AG04450 (cell line): Measurements from ENCODE around the gene RALGPS1. TPM values are rescaled to one million over a fixed set of nuclear protein-coding genes. Genes with fewer than 3 reads are reported as not detected.

Experiments used
- CTCF ChIA-PET: fragments of 300-600, 350-600 bp; formaldehyde crosslinking; extraction: SDS; loops from one replicate; lab custom pipeline; 2022; ENCODE audit warnings: antibody characterized with exemption, inconsistent platforms; lab: Charles Lee
- POLR2A ChIA-PET: fragments of 350-600 bp; formaldehyde crosslinking; extraction: SDS; loops from one replicate; lab custom pipeline; 2021; ENCODE audit warnings: antibody characterized with exemption, inconsistent platforms; lab: Yijun Ruan, JAX
- DNase-seq: peaks from one replicate; pipeline ENCODE4 v3.0.0-alpha.2; 2011; ENCODE audit warnings: low read depth, low spot score
- H3K27ac ChIP-seq: one replicate; pipeline ENCODE4 v1.5.1; 2012; ENCODE audit warnings: low read depth, low read length, control low read depth
- H3K27me3 ChIP-seq: one replicate; pipeline ENCODE4 v1.6.0; 2012; ENCODE audit warnings: low read length; ENCODE audit not compliant: control insufficient read depth, insufficient read depth
- H3K4me3 ChIP-seq: 2 replicates; pipeline ENCODE4 v1.5.1; 2011; ENCODE audit warnings: mild to moderate bottlenecking, low read depth, low read length, control low read depth
- H3K9me3 ChIP-seq: 2 replicates; pipeline ENCODE4 v1.5.1; 2012; ENCODE audit warnings: low read length; ENCODE audit not compliant: control insufficient read depth, insufficient read depth
- polyA plus RNA-seq: library from polyadenylated mRNA; depleted of rRNA; stranded (reverse); fragments of >200 nt; gene quantifications from 2 replicates; pipeline ENCODE4 v1.2.3, GENCODE V29; 2011
- TF ChIP-seq, protein P1 (sequence below): IDR thresholded peaks from 2 replicates; pipeline ENCODE4 v1.5.1; 2011; ENCODE audit warnings: low read depth, low read length, control low read depth, inconsistent platforms

Gene RALGPS1
- polyA plus RNA-seq, 1 experiment, result 4.6 TPM

DNA sequence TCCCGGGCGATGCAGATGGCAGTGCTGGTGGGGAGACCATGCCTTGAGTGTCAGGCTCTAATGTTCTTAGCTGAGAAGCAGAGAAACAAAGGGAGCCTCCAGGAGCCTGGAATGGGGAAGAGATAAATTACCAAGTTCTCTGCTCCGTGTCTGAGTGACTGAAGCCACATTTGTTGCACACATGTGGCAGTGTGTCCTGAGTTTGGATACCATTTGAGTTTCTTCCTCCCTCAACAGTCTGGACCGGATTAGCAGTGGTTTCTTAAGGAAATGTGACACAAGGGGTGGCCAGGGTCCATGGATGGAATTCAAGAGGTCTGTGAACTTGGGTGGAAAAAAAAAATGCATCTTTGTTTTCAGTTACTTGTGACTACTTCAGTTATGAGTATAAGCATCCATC is 299.3 kb downstream of the RALGPS1 start:
- TF ChIP-seq, protein P1, sequence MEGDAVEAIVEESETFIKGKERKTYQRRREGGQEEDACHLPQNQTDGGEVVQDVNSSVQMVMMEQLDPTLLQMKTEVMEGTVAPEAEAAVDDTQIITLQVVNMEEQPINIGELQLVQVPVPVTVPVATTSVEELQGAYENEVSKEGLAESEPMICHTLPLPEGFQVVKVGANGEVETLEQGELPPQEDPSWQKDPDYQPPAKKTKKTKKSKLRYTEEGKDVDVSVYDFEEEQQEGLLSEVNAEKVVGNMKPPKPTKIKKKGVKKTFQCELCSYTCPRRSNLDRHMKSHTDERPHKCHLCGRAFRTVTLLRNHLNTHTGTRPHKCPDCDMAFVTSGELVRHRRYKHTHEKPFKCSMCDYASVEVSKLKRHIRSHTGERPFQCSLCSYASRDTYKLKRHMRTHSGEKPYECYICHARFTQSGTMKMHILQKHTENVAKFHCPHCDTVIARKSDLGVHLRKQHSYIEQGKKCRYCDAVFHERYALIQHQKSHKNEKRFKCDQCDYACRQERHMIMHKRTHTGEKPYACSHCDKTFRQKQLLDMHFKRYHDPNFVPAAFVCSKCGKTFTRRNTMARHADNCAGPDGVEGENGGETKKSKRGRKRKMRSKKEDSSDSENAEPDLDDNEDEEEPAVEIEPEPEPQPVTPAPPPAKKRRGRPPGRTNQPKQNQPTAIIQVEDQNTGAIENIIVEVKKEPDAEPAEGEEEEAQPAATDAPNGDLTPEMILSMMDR, result no peak
- Histone ChIP-seq H3K27me3 (peaks cover 23% of the 10 kb centered on the region), H3K27ac (no peak overlapping the region), H3K9me3 (no peaks in the 10 kb centered on the region; the same call in 1 of the 2 replicates), H3K4me3 (no peak overlapping the region)
- ChIA-PET CTCF (interaction anchor here (0.9 to 1.7 kb wide), 5 partner anchors 11 to 273 kb away, joined by 3 to 7 read pairs (median 4); partner anchors contain the start of gene SLC2A8), POLR2A (interaction anchor here (1.5 kb wide), 1 partner anchor 237 kb away, joined by 6 read pairs; the partner anchor contains the start of genes LRSAM1 and RPL12)
- DNase-seq, result no peak

DNA sequence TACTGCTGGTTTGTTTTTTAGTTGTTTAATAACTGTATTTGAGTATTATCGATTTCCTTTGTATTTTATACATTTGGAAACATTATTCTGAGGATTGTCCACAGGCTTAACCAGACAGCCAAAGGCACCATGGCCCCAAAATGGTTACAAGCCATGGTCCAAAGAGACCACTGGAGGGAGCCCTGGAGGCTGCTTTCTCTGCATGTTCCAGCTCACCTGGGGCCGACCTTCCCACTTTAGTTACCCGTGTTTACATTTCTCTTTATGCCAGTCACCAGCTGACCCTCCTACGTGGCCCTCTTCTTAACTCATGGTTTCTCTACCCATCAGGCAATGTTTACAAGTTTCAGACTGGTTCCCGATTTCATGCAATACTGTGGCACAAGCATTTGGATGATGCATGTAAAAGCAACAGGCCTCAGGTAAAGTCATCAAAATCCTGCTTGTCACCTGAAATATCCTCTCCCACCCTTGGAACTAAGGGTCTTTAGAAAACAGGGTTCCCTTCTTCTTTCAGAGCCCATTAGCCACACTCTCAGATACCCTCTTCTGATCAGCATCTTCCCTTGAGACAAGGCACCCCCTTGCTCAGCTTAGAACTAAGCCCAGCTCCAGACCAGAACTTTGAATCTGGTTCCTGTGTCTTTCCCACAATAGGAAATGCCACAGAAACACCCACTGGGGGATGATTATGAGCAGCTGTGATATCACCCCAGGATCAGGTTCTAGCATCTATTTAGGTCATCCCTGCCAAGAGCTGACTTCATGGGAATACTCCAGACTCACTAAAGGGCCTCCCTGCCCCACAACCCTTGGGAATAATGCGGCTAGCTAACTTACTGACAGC is 300.1 kb downstream of the RALGPS1 start:
- Histone ChIP-seq H3K27ac (peak overlapping the region; percentile 61), H3K27me3 (peaks cover 22% of the 10 kb centered on the region), H3K4me3 (no peak overlapping the region), H3K9me3 (no peaks in the 10 kb centered on the region; the same call in 1 of the 2 replicates)
- peak; percentile 66 for DNase-seq
- ChIA-PET CTCF (interaction anchor here (0.6 to 1.7 kb wide), 10 partner anchors 10 to 300 kb away, joined by 3 to 8 read pairs (median 4); partner anchors contain the start of genes RALGPS1 and SLC2A8), POLR2A (interaction anchor here (1.5 kb wide), 1 partner anchor 236 kb away, joined by 6 read pairs; the partner anchor contains the start of genes LRSAM1 and RPL12)
- TF ChIP-seq, protein P1, result peak; percentile 77

DNA sequence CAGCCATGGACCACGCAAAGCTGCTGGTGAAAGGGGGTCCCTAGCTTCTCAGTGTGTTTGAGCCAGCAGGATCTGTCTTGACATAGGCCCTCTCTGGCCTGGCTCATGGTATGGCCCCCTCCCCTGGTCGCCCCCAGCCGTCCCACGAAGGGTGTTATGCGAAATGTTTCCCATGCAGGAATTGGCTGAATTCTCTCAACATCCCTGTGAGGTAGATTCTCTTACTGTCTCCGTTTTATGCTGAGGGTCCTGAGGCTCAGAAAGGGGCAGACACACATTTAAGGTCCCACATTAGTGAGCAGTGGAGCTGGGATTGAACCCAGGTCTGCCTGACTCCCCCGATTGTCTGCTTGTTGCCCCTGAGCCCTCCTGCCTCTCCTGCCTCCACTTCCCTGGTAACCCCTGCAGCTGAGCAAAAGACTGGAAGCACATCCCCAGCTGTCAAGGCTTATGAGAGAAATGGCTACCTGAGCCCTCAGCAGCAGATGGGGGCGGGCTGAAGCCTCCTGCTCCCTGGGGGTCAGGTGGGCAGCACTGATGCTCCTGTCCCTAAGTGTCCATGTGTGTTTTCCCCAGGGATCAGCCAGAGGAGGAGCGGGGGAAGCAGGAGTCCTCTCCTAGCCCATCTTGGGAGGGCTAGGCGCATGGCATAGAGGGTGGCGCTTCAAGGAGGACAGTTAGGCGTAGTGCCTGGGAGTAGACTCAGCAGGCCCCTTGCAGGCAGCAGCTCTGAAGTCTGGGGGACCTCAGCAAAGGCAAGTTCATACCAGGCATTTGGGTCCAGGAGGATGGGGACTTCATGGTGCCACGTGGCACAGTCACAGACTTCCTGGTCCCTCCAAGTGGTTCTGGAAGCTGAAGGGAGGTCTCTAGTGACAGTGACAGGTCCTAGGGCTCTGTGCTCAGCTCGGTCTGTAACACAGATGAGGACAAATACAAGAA is 301.0 kb downstream of the RALGPS1 start:
- TF ChIP-seq, protein P1, result no peak
- CTCF ChIA-PET, result interaction anchor here (0.8 to 1.7 kb wide), 8 partner anchors 9 to 301 kb away, joined by 3 to 8 read pairs (median 4); partner anchors contain the start of genes RALGPS1 and SLC2A8
- H3K4me3 ChIP-seq, result no peak overlapping the region
- POLR2A ChIA-PET, result interaction anchor here (1.5 kb wide), 1 partner anchor 236 kb away, joined by 6 read pairs; the partner anchor contains the start of genes LRSAM1 and RPL12
- H3K9me3 ChIP-seq, result no peaks in the 10 kb centered on the region; the same call in 1 of the 2 replicates
- H3K27ac ChIP-seq, result no peak overlapping the region
- peaks cover 22% of the 10 kb centered on the region for H3K27me3 ChIP-seq
- DNase-seq, result no peak

DNA sequence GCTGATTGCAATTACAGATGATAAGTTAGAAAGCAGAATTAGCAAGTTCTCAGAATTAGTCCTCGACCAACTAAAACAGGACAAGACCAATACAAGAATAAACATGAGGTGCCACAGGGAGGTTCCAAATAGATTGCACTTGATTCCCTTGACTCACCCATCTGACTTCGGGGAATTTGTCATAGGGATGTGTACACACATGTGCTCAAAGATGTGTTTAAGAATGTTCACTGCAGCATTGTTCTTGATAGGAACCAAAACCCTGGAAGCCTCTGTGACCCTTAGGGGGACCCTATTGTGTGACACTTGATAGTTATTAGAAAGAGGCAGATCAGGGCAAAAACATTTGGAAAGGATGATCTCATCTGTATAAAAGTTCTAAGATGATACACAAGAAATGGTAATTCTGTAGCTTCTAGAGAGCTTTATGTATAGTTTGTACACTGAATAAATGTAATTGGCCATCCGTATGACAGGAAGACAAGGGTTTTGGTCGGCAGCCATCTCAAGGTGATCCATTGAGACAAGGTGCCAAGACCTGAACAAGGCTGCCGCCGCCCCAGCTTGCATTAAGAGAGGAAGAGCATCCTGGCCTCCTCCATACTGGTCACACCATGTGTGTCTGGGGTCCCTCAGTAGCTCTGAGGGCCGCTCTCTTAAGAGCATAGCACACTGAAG is 301.8 kb downstream of the RALGPS1 start:
- no peak for DNase-seq
- no peaks in the 10 kb centered on the region; the same call in 1 of the 2 replicates for H3K9me3 ChIP-seq
- no peak overlapping the region for H3K27ac ChIP-seq
- no peak overlapping the region for H3K4me3 ChIP-seq
- TF ChIP-seq, protein P1, result no peak
- ChIA-PET CTCF (no interaction called here), POLR2A (no interaction called here)
- peaks cover 26% of the 10 kb centered on the region for H3K27me3 ChIP-seq
